Globus pallidus (tissue), 1 donor: ENCODE results near the gene ARHGEF40.

Source experiments
- DNase-seq: peaks from one replicate; pipeline ENCODE4 v3.0.0-alpha.2; 2015; ENCODE audit warnings: low spot score

ARHGEF40 gene

GRCh38 chr14:21098076-21098891 lies 28.2 kb downstream of the ARHGEF40 start, which contains the start of gene ZNF219:
Gene ZNF219 (minus strand): TSS chr14:21098655. CDS start chr14:21093591, 5,064 bp downstream.
- peak; percentile 53 for DNase-seq

- DNase-seq: no peak
Observed at GRCh38 chr14:21098892-21099595, 28.9 kb downstream of the ARHGEF40 start.

GRCh38 chr14:21099596-21099985 lies 29.5 kb downstream of the ARHGEF40 start:
- no peak for DNase-seq

GRCh38 chr14:21100931-21101330 lies 30.8 kb downstream of the ARHGEF40 start, which contains the start of gene TMEM253:
Gene TMEM253 (plus strand): TSS chr14:21101066. CDS start chr14:21101344, 278 bp downstream.
- no peak for DNase-seq

GRCh38 chr14:21101802-21102413 lies 31.8 kb downstream of the ARHGEF40 start:
- DNase-seq: no peak

- no peak for DNase-seq
Observed at GRCh38 chr14:21102521-21103410, 32.7 kb downstream of the ARHGEF40 start.

- no peak for DNase-seq
Observed at GRCh38 chr14:21103411-21103709, 33.3 kb downstream of the ARHGEF40 start.

- DNase-seq: peak; percentile 98
Observed at GRCh38 chr14:21103710-21104447, 33.8 kb downstream of the ARHGEF40 start.

GRCh38 chr14:21104448-21105060 lies 34.5 kb downstream of the ARHGEF40 start:
- peak; percentile 88 for DNase-seq

GRCh38 chr14:21105095-21105494 lies 35.0 kb downstream of the ARHGEF40 start:
- DNase-seq: no peak

- DNase-seq: no peak
Observed at GRCh38 chr14:21106176-21106497, 36.0 kb downstream of the ARHGEF40 start.

- peak; percentile 79 for DNase-seq
Observed at GRCh38 chr14:21106498-21107282, 36.6 kb downstream of the ARHGEF40 start.

- no peak for DNase-seq
Observed at GRCh38 chr14:21107283-21107800, 37.2 kb downstream of the ARHGEF40 start.

GRCh38 chr14:21108791-21109190 lies 38.7 kb downstream of the ARHGEF40 start:
- no peak for DNase-seq

GRCh38 chr14:21109377-21110138 lies 39.5 kb downstream of the ARHGEF40 start:
- DNase-seq: no peak

- DNase-seq: no peak
Observed at GRCh38 chr14:21112255-21112654, 42.2 kb downstream of the ARHGEF40 start.

- no peak for DNase-seq
Observed at GRCh38 chr14:21113369-21113768, 43.3 kb downstream of the ARHGEF40 start.

GRCh38 chr14:21118933-21119332 lies 48.8 kb downstream of the ARHGEF40 start:
- no peak for DNase-seq

- DNase-seq: no peak
Observed at GRCh38 chr14:21120686-21121085, 50.6 kb downstream of the ARHGEF40 start.
